ENCODE data around the gene S100G.

GRCh38 chrX:16638533-16638932 lies 11.4 kb upstream of the S100G start:
- TF ChIP-seq CTCF (IDR thresholded peaks at IDR 0.05) (no peak), POLR2A (IDR thresholded peaks at IDR 0.05) (no peak)
